Tibial nerve (tissue), 4 donors: ENCODE data around the gene HSH2D.

Experiments used
- EP300 ChIP-seq, 2 donors: sonication (generic); formaldehyde crosslinking; IDR thresholded peaks; one replicate each; pipeline ENCODE4 v1.6.1; 2017; ENCODE audit warnings: antibody characterized with exemption in 2 of 2, mild to moderate bottlenecking in 1 of 2
- POLR2A ChIP-seq, 2 donors: fragments of 450-650 bp; IDR thresholded peaks; one replicate each; pipeline ENCODE4 v1.6.1; 2017; ENCODE audit warnings: antibody characterized with exemption in 2 of 2, mild to moderate bottlenecking in 2 of 2, moderate library complexity in 2 of 2
- TF ChIP-seq, protein P1 (sequence below), 5 experiments: fragments of 200-600 bp in 3 of 5; fragments of 450-650 bp in 2 of 5; sonication (generic) in 3 of 5; IDR thresholded peaks; one replicate each; pipeline ENCODE4 v1.5.1; 2016 to 2019; ENCODE audit warnings: antibody characterized with exemption in 5 of 5, mild to moderate bottlenecking in 3 of 5, moderate library complexity in 2 of 5

DNA sequence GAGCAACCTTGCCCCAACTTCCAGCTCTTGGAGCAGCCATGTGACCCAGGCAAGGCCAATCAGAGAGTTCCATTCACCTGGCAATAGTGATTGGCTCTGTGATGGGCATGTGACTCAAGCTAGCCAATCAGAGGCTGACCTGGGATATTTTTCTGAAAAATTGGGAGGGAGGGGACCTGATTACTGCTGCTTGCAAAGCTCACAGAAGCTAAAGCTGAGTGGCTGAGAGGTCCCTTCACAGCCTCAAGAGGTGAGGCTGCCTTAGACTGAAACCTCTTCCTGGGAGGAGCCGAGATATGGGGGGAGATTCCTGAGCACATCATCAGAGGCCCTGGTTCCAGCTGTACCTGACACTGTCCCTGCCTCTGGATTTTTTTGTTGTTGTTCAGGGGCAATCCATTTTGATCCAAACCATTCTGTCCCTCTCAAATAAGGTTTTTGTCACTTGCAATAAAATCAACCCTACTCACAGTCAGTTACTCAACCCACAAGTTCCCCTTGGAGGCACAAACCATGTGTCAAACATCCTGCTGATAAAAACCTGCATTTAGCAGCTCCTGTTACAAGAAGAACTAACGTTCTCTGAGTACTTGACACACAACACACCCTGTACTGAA is 25.1 kb downstream of the HSH2D start:
- TF ChIP-seq, protein P1, sequence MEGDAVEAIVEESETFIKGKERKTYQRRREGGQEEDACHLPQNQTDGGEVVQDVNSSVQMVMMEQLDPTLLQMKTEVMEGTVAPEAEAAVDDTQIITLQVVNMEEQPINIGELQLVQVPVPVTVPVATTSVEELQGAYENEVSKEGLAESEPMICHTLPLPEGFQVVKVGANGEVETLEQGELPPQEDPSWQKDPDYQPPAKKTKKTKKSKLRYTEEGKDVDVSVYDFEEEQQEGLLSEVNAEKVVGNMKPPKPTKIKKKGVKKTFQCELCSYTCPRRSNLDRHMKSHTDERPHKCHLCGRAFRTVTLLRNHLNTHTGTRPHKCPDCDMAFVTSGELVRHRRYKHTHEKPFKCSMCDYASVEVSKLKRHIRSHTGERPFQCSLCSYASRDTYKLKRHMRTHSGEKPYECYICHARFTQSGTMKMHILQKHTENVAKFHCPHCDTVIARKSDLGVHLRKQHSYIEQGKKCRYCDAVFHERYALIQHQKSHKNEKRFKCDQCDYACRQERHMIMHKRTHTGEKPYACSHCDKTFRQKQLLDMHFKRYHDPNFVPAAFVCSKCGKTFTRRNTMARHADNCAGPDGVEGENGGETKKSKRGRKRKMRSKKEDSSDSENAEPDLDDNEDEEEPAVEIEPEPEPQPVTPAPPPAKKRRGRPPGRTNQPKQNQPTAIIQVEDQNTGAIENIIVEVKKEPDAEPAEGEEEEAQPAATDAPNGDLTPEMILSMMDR (IDR thresholded peaks at IDR 0.05), result no peak
- no peak for TF ChIP-seq EP300 (IDR thresholded peaks at IDR 0.05)
- no peak for TF ChIP-seq POLR2A (IDR thresholded peaks at IDR 0.05)
